NCI-H2171 (cell line): ENCODE results near the gene S100A12.
"Not testable (repeated sequence)": the region's sequence is repeated elsewhere in the genome, so short reads cannot be mapped to it uniquely, and the experiment has no call there.

Experiments
- DNase-seq: peaks from one replicate; lab custom pipeline; 2025; lab: John Stamatoyannopoulos, UW

S100A12 gene

GRCh38 chr1:153353226-153353947, 22.0 kb downstream of the S100A12 start:
- DNase-seq: peak; percentile 13

- DNase-seq: peak; percentile 64
Measured at GRCh38 chr1:153352523-153352922, 22.9 kb downstream of the S100A12 start.

- DNase-seq: no peak
Measured at GRCh38 chr1:153350321-153350957, 25.0 kb downstream of the S100A12 start.

GRCh38 chr1:153349363-153350320, 25.8 kb downstream of the S100A12 start:
- DNase-seq: no peak

DNA sequence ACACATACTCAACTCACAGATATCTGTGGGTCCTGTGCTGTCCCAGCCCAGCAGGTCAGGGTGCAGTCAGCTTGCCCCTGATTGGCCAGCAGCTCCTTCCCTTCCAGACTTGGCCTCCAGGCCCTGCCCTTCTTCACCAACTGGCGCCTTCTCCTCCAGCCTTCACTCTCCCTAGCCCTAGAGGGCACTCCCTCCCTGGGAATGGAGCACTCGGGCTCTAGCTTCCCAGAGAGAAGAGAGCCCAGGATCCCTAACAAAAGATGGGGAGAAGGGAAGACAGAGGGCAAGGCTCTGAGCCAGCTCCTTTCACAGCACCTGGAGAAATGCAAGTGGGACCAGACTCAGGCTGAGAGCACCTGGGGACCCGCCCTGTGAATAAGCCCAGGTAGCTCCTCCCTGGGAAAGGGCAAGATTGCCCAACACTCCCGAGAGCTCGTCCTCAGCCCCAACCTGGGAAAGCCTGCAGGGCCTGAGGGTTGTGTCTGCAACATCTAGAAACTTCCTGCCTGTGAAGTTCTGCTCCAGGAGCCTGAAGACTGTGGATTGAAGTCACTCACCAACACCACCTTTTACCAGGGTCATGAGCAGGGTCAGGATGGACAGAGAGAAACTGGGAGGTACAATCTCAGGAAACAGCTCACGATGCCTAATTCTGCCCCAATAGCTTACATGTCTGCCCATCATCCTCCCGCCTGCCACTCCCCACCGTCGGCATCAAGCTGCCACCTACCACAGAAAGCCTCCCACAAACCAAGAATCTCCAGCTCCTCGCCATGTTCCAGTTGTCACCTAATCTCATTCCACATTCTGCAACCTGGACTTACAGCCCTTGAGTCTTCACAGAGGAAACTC, 26.7 kb downstream of the S100A12 start, which contains the start of gene PGLYRP4:
TSS of gene PGLYRP4 (minus strand) at position 331 of the 852 bp plus-strand sequence. CDS start 909 bp downstream, outside the sequence.
- DNase-seq: no peak

GRCh38 chr1:153347856-153348255, 27.6 kb downstream of the S100A12 start:
- no peak for DNase-seq

DNA sequence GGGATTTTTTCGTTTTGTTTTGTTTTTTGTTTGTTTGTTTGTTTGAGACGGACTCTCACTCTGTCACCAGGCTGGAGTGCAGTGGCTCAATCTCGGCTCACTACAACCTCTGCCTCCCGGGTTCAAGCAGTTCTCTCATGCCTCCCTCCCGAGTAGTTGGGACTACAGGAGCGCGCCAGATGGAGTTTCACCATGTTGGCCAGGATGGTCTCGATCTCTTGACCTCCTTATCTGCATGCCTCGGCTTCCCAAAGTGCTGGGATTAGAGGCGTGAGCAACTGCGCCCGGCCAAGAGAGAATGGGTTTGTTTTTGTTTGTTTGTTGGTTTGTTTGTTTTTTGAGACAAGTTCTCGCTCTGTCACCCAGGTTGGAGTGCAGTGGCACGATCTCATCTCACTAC, 28.4 kb downstream of the S100A12 start:
- DNase-seq: not testable (repeated sequence)

GRCh38 chr1:153346077-153346723, 29.2 kb downstream of the S100A12 start:
- peak; percentile 90 for DNase-seq

DNA sequence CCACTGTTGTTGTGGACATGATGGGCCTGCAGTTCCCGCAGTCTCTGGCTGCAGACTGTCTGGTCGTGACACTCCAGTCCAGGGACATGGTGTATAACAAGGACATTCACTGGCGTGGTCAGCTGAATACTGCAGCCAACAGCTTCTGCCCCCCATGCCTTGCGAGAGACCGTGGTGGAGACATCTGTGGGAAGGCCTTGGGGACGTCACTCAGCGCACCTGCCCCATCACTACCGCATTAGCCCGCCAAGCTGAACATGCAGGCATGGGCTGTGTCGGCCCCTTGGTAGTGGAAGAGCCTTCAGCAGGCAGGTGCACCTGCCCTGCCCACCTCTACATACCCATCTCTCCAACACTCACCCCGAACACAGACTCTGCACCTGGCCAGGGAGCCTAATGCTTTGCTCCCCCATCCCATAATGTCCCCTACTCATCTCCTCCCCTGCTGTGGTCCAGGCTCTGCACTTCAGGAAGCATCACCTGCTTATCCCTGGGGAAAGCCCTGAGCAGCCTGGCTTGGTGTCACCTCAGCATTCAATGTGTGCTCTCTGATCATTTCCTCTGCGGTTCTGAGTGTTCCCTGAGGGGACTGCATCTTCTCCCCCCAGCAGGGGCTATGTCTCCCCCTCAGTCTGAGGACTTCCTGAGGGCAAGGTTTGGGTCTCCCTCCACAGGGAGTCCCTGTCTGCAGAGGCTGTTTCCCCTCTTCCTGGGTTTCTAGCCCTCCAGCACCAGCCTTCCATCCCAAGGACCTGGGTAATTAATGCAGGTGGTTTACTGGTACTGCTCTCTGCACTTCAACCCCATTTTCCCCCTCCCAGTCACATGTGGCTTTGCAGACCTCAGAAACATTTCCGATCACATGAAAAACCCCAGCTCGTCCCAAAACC, 30.0 kb downstream of the S100A12 start:
- no peak for DNase-seq

DNA sequence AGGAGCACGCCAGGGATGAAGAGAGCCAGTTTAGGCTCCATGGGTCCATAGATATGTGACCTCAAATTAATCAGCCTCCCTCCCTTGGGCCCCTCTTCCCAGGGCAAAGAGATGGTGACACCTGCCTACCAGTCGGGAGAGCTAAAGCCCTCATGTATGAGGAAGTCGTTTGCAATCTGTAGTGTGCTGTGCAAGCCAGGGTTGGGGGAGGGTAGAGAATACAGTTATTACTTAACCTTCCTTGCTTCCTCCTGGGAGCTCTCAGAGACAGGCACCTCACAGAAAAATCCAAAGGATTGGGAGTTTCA, 30.7 kb downstream of the S100A12 start:
- DNase-seq: no peak

- DNase-seq: no peak
Measured at GRCh38 chr1:153343811-153344717, 31.4 kb downstream of the S100A12 start.

DNA sequence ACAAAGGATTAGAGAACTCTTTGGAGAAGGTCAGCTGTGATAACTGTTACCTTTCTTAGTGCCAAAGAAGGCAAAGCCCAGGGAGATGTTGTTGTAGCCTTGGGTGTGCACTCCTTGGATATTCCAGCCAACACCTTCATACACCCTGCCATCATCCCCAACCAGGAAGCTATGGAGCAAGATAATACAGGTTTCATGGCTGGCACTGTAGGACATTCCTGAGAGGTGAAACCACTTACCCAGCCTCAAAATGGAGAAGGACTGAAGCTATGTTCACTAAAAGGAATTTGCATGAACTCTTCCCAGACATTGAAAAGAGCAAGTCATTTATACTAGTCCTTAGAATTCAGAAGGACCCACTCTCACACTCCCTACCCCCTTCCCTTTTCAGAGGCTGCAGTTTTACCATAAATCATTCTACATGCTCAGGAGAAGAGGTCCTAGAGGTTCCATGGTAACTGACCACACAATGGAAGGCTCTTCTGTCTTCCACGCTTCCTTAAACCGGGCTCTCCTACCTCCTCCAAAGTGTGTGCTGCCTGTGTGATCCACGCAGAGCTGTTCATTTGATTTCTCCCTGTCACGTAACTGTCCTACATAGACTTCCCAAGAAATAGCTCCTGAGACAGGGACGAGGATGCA, 32.3 kb downstream of the S100A12 start:
- no peak for DNase-seq

DNA sequence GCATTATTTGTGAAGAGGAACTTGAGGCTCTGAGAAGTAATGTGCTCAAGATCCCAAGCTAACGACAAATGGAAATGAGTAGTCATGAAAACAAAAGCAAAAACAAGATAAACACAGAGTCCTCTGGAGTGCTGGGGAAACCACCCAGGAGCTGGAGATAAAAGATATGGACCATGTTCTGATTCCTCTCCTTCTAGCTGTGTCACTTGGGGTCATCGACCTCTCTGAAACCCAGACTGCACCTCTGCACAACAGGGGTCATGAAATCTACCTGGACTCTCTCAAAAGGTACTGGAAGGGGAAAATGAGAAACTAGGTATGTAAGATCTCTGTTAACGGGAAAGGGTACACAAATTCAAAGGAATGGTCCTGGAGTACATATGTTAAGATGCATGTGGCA, 33.2 kb downstream of the S100A12 start:
- DNase-seq: no peak

- no peak for DNase-seq
Measured at GRCh38 chr1:153341431-153341934, 33.9 kb downstream of the S100A12 start.

DNA sequence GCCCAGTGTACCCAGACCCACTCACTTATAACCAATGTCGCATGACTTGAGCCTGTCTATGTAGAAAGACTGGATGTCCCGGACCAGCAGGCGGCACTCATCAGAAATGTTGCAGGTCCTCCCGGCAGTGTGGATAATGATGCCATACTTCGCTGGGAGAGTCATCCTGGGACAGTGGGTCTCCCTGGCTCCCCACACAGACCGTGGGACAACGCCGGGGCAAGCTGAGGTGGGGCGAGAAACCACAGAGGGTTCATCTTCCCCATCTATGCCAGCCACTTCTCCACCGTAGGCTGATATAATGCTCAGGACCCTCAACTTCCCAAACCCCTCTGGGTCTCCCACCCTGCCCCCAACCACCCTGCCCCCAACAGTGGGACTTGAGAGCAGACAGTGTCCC, 35.1 kb downstream of the S100A12 start:
- DNase-seq: no peak

DNA sequence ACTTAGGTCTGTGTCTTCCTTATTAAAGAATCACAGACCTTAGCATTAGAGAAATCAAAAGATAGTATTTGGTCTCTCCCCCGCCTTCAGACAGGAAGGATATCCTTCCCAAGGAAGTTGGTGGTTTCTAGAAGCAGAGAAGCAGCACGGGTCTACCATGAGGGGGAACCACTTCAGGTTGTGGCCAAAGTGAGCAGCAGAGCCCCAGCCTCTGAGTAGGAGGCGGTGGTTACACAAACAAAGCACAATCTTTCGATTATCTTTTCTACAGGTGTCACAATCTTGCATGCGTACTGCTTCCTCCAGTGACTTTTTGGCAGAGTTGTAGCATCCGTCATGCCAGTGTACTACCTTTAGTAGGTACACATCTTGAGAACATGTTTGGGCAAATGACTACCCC, 35.6 kb downstream of the S100A12 start:
- no peak for DNase-seq

DNA sequence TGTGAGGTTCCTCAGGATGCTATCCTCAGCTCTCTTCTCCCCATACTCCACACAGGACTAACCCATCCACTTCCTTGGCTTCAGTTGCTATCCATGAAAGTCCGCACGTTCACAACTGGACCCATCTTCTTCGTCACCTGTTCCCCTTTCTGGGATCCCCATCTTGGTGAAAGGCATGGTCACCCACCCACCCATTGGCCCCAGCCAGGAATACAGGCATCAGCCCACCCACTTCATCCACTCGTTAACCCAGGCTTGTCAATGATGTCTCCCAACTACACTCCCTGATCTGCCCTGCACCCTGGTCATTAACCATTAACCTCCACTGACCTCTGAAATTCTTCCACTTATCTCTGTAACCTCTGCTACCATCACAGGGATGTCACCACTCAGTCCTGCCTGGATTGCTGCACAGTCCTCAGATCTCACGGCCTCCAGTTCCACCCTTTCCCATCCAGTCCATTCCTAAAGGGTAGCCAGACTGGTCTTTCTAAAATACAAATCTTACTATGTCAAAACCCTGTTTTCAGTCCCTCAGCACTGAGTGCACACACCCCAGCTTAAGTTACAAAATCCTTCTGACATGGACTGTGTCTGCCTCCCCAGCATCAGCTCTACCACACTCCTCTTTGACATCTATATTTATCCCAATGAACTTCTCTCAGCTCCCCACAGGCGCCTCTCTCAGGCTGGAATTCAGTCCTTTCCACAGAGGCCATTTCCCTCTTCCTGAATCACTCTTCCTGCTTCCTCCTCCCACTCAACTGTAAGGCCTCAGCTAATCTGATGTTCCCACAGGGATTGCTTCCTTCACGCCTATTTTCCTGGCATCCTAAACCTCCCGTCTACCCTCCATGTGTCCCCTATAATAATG, 37.2 kb downstream of the S100A12 start:
- DNase-seq: no peak
